Hepatic stellate cell (primary cell): ENCODE data around the gene RIPOR2.
"Not testable (repeated sequence)": the region's sequence is repeated elsewhere in the genome, so short reads cannot be mapped to it uniquely, and the experiment has no call there.

ENCODE experiments used
- DNase-seq: peaks from one replicate; pipeline ENCODE4 v3.0.0; 2011; ENCODE audit warnings: low spot score

The RIPOR2 gene

DNA sequence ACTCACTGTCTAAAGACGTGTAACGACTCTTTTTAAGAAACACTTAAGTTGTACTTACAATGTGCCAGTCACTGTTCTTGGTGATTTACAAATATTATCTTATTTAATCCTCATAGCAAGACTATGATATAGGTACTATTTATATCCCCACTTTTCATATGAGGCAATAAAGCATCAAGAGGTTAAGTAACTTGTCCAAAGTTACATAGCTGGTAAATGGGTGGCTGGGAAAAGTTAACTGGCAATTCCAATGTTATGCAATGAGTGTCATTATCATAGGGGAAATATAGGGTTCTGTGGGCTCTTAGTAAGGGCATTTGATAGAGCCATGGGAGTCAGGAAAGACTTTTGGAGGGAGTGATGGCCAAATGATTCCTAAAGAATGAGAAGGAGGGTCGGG, 21.4 kb upstream of the RIPOR2 start:
- DNase-seq = no peak

DNA sequence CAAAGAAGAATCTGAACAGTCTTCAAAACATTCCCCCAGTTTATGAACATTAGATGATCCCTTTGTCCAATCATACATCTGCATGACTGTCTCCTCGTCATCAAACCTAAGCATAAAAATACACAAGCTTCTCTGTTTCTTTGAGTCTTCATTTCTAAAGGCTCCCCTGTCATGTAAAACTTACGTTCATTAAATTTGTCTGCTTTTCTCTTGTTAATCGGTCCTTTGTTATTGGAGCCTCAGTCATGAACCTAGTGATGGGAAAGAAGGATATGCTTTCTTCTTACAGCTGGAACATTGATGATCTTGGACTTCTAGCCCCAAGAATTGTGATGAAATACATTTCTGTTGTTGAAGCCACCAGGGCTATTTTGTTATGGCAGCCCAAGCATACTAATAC, 18.0 kb upstream of the RIPOR2 start:
- DNase-seq = no peak

DNA sequence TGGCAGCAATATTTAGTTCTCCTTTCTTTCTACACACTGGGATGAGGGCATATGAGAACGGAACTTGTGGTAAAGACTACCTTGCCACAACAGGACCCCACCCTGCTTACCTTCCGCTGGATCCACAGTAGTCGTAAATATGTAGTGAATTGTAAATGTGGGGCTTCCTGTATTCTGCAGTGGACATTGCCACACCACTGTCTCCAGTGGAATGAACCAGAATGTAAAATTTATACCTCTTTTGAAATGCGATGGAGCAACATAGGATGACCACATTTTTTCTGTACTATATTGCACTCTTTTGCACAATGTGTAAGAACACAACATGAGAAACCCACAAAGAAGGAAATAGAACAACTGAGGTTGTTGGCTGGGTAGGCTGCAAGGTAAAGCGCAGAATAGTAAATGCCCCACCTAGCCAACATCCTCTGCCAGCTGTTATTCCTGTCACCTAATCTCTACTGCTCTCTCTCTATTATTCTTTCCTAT, 16.1 kb upstream of the RIPOR2 start:
- DNase-seq = no peak

DNA sequence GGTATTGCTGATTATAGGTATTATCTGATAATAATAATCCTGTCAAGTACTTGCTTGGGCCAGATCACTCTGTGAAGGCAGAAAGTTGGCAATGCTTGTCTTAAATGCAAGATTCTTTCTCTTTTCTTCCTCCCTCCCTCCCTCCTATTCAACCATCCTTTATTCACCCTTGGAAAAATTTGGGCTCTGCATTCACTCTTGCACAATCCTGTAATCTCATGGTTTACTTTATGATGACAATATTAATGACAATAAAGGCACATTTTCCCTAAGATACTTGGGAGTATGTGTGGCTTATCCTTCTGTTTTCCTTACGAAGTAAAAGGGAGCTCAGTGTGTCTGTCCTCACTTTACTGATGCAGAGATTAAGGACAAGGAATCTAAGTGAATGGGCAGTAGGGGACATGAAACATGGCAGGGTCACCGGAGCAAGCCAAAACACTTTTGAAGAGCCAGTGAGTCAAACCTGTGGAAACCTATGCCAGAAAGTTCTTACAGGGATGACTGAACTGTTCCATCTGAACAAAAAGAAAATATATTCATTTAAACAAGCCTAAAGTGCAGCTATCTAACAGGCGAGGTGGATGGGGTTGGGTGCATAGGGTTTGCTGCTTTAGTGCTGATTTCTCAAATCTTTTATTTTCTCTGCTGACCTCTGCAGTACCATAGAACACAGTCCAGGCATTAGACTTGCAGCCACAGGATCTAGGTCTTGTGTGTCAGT, 14.6 kb upstream of the RIPOR2 start:
- no peak for DNase-seq

DNA sequence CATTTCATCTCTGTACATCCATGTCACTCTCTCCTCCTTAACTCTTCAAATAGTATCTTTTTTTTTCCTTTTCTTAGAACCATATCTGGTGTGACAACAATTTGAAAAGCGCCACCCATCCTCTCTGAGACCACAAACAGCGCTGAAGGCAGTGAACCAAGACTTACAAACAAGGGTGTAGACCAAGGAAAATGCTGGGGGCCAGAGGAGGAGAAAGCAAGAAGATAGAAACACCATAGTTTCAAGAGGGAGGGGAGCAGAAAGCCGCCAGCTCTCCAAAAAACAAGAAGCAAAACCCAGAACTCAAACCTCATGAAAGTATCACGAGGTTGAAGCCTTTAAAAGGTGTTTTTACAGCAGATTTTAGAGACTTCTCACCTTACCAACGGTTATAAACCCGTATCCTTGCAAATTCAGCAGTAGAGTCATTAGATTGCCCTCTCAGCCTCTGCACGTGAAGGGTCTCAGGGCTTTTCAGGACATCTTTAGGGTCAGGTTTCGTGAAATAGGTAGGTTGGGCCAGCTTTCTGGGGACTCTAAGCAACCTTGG, 13.3 kb upstream of the RIPOR2 start:
- DNase-seq = no peak

DNA sequence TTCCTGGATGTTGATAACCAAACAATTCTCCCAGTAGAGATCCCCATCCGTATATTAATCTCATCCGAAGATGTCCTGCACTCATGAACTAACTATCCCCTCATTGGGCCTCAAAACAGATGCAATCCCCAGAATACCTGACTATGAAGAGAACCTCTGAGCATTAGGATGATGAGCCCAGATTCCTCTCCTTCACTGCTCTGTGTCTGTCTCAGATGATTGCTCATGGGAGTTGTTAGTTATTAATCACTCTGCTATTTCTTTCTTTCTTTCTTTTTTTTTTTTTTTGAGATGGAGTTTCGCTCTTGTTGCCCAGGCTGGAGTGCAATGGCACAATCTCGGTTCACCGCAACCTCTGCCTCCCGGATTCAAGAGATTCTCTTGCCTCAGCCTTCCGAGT, 12.5 kb upstream of the RIPOR2 start:
- DNase-seq = not testable (repeated sequence)

DNA sequence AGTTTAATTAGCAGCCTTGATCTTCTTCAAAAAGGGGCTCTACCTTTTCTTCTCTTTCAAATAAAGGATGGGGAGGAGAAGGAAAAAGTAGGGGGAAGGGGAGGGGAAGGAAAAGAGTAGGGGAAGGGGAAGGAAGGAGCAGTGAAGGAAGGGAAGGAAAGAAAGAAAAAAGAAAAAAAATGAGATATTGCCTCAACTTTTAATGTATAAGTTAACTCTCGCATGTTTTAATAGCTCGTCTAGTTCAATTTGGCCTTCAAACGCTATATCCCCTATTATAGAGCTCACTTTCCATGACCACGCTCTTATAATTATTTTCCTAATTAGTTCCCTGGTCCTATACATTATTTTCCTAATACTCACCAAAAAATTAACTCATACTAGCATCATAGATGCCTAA, 11.9 kb upstream of the RIPOR2 start:
- no peak for DNase-seq

DNA sequence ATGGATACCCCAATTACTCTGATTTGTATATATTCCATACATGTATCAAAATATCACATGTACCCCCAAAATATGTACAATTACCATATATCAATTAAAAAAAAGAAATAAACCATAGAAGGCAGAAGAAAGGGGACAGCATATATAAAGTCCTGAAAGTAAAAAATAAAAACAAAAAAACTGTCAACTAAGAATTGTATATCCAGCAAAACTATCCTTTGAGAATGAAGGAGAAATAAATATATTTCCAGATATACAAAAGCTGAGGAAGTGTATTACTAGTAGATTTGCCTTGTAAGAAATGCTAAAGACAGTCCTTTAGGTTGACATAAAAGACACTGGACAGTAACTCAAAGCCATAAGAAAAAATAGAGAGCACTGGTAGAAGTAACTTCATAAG, 9.3 kb upstream of the RIPOR2 start:
- no peak for DNase-seq

DNA sequence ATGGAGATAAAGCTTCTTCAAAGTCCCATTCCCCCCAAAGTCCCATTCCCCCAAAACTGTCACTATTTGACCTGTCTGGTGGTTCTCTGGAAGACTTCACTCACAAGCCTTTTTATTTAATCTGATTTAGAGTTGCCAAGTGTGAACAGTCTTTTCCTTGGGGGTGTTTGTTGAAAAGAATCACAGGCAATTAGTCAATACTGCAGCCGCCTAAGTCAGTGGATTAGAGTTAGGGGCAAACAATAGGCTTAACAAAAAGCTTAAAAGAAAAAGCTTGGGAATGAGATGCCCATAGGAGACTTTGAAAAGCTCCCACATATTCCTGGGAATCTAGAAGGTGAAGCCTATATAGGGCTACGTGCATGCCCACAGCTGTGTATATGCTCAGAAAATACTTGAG, 8.0 kb upstream of the RIPOR2 start:
- DNase-seq = no peak

DNA sequence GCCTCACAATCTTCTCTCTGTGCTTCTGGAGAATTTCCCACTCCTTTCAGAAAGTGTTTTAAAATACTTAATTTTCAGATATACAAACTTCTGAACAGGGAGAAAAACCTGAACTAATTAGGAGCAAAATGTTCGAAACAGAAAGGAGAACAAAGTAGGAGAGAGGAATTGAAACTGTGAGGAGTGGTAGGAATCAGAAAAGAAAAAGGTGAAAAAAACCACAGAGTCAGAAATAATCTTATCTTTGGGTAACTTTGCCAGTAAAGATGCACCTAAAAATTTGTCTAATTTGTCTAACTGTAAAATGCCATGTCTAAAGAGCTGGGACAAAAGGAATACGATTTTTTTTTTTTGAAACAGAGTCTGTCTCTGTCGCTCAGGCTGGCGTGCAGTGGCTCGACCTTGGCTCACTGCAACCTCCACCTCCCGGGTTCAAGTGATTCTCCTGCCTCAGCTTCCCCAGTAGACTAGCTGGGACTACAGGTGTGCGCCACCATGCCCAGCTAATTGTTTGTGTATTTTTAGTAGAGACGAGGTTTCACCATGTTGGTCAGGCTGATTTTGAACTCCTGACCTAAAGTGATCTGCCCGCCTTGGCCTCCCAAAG, 4.7 kb upstream of the RIPOR2 start:
- DNase-seq = no peak

DNA sequence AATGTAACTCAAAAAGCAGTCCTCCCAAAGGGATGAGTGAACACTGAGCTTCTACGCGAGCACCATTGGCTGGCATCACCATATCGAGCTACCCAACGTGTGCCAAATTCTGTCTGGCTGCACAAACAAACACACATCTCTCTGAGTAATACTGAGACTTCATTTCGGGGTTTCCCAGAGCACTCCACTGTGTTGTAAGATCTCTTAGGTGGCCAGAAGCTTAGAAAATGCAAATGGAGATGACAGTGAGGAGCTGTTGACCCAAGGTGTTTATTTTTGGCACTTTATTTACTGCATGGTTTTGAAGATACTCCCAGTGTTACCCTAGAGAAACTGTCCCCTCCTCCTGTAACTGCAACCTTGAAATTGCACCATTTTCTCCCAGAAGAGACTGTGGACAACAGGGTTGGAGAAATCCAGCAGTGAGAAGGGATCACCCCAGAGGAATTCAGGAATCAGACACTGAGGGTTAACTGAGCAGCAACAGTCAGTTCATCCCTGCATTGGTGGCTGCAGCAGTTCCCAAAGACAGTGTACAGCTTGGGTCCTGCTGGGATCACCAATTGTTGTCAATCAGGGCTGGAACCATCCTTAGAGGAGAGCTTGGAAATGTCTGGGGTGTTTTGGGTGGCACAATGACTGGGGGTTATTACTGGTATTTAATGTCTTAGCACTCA, 1.0 kb upstream of the RIPOR2 start:
- no peak for DNase-seq

DNA sequence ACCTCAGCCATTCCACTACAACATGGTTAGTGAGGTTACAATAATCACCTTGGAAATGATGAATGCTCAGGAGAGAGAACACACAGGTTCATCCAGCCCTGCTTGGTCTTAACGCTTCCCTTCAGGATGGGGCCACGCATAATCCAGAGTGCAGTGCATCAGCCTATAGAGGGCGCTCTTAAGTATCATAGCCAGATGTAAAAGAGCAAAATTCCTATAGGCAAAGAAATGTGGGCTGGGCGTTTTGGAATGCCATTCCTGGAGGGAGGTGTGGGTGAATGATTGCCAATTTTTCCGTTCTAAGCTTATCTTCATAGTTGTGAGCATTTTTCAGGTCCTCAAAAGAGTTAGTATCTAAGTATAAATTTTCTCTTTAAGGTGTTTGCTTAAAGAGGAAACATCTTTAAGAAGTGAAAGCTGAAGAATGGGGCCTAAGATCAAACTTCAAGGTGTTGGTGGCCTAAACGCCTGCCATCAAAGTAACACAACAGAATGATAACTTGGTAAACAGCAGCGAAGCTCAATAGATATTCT, 1.8 kb downstream of the RIPOR2 start:
- no peak for DNase-seq

DNA sequence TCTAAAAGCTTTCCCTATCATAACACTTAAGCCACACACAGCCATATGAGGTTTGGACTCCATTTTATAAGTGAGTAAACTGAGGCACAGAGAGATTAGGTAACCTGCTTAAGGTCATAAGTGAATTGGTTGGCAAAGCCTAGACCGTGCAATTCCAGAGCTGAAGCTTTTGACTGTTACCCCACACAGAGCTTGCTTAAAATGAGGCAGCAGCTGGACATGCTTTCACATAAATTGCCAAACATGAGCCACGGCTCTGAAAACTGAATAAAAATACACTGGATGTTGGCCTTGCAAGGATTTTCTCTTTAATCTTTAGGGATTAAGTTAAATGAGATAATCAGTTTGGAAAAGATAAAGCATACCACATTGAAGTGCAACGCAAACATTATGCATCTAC, 2.5 kb downstream of the RIPOR2 start:
- DNase-seq = no peak

DNA sequence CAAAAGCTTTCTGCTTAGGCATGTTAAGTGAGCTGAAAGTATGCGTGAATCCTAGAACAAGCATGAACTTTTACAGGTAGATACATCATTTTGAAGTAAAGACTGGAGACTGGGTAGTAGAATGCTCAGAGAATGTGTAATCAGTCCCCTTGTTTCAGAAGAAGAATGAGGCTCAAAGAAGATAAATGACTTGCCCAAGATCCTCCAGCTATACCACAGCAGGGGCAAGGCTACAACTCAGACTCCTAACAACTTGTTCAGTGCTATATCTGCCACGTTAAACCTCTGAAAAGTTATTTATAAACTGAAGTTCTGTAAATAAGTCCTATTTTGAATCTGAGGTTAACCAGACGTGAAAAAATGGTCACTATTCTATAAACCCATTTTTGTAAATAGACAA, 2.9 kb downstream of the RIPOR2 start:
- no peak for DNase-seq

DNA sequence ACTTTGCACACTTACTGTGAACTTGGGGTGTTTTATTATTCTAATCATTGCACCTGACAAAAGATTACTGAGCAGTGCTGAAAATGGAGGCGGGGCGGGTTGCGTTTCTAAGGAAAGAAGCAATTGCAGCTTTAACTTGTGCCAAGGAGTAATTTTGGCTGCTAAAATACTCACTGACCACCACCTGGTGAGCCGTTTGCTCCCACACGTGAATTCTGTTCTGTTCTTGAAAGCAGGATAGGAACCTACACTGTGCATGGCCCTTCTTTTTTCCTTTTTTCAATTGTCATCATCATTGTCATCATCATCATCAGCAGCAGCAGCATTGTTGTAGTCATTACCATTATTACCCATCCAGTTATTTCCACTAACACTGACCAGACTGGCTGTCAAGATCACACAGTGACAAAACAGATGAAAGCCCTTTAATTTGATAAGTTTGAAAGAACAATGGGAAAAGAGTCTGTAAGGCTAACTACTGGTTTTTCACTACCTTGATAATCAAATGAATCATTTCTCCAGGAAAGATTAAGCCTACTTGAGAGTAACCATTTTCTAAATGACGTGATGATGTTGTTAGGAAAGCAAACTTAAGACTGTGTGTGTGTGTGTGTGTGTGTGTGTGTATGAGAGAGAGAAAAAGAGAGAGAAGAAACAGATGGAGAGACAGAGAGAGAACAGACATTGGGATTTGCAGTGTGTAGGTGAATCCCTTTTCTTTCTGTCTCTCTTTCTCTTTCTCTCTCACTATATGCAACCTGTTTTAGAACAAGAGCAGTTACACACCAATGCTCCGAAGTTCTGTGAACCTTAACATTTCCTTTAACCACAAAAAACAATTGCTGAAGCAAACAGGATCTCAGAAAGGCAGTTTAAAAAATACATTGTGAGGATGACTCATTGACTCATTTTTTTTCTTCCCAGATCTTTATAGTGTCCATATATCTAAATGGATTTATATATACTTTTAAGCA, 3.8 kb downstream of the RIPOR2 start:
- no peak for DNase-seq

DNA sequence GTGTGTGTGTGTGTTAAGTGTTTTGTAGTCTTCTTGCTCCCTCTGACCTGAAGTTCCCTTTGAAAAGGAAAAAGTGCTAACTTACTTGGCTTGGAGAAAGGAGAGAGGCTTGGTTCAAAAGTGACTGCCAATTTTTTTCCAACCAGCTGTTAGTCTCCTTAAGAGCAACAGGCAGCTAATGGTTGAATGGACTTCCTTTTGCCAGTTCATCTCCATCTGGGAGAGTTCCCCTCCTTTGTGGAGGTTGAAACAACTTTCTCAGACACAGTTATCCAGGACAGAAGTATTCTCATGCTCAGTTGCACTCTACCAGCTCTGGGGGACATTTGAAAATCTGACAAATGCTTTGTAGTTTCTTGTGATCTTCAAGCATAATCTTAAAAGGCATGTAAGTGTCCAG, 4.5 kb downstream of the RIPOR2 start:
- DNase-seq = no peak

DNA sequence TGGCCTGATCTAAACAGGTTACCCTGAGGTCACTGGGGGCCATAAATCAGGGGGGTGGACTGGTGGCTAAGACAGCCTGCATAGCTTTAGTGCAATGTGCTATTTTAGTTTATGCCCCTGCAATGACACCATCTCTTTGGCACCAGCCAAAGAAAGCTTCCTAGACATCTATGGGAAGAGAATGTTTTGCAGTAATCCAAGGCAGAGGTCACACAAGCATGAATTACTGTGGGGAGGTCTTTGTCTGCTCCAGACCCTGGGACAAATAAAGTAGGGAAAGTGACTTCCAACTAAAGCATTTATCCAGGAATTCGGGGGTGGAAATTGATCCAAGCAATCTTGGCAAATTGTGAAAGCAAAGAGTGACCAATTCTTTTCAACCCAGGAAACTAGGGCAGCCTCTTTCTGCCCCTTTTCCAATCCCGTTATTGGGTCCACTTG, 5.3 kb downstream of the RIPOR2 start:
- DNase-seq = peak; percentile 42

DNA sequence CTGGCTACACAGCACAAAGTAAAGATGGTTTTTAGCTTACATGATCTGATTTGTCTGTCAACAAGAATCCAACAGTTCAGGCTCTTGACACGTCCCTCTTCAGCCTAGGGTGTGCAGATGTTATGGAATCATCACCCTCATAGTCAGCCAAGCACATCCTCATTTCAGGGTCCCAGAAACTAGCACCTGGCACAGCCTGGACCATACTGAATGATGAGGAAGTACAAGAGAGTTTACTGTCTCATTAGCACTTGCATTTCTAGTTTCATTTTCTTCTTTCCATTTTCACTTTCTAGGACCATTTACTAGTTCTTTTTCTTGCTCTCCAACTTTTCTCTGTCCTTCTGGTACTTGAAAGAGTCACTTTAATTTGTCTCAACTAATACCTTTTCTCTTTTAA, 6.5 kb downstream of the RIPOR2 start:
- DNase-seq = no peak

DNA sequence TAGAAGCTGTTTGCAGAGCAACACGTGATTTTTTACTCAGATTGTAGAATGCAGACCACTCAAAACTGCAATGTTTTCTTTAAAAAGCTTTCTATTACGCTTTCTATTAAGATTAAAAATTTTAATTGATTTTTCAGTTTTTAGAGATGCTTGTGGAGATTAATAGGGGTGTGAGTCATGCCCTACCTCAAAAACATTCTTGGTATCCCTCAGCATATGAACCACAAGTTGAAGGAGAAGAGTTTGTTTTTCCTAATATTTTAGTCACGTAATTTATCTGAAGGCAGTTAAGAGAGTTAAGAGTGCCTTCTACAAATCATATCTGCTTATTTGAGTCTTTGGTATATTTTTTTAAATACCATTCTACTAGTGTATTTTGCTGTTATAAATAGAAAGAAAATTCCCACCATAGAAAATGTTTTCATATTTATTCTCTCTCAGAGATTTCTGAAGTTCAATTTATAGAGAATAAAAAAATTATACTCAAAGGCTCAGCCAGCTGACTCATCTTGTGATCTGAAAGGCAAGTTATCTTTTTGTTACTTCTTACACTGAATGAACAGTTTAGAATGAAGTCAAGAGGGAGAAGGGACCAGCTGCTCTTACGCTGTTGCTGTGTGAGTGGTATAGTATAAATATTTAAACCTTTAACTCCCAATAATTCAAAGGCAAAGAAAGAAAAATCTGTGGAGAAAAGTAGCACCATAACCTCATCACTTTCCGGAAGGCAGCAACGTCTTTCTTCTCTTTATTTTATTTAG, 7.6 kb downstream of the RIPOR2 start:
- DNase-seq = peak; percentile 51

DNA sequence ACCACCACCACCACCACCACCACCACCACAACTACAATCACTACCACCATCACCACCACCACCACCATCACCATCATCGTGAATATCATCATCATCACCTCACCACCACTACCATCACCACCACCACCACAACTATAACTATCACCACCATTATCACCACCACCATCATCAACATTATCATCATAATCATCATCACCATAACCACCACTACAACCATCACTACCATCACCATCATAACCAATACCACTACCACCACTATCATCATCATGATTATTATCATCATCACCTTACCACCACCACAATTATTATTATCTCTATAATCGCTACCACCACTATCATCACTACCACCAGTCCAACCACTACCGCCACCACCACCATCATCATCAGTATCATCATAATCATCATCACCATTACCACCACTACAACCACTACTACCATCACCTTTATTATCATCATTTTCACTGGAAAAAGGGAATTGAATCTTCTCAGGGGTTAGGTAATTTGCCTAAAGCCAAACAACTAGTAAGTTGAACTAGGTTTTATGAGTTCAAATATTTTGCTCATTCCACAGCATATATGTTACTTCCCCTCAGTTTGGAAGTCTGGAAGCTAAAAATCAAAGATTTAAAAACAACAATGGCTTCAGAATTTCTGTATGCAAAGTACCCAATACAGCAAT, 8.3 kb downstream of the RIPOR2 start:
- DNase-seq = no peak
